GM12878 (cell line): ENCODE measurements around the gene NCAPH2. TPM values are rescaled to one million over a fixed set of nuclear protein-coding genes. Genes with fewer than 3 reads are reported as not detected.
A peak's percentile ranks its signal among the peaks of the same experiment; 100 is the strongest.

ENCODE experiments used
- BCLAF1 ChIP-seq: fragments of 450-650 bp; IDR thresholded peaks from 2 replicates; pipeline ENCODE4 v1.6.1; 2017; ENCODE audit warnings: antibody characterized with exemption, mild to moderate bottlenecking, moderate library complexity
- BMI1 ChIP-seq: fragments of 450-650 bp; IDR thresholded peaks from 2 replicates; pipeline ENCODE4 v1.6.1; 2016; ENCODE audit warnings: mild to moderate bottlenecking, moderate library complexity, borderline replicate concordance
- CREB1 ChIP-seq: IDR thresholded peaks from 2 replicates; pipeline ENCODE4 v1.6.1; 2012; ENCODE audit warnings: low read depth, mild to moderate bottlenecking, inconsistent platforms
- DPF2 ChIP-seq: fragments of 450-650 bp; IDR thresholded peaks from 2 replicates; pipeline ENCODE4 v1.6.1; 2017; ENCODE audit warnings: mild to moderate bottlenecking
- EZH2 ChIP-seq: IDR thresholded peaks from 2 replicates; pipeline ENCODE4 v1.6.1; 2012; ENCODE audit warnings: low read depth, mild to moderate bottlenecking, control low read depth, inconsistent platforms, low read length, borderline replicate concordance; ENCODE audit not compliant: control insufficient read depth
- FOS ChIP-seq: IDR thresholded peaks from 3 replicates; pipeline ENCODE4 v1.6.1; 2011; ENCODE audit warnings: borderline replicate concordance; ENCODE audit not compliant: insufficient read length; ENCODE audit errors: extremely low read depth
- GABPA ChIP-seq: IDR thresholded peaks from 2 replicates; pipeline ENCODE4 v1.6.1; 2014; ENCODE audit warnings: antibody characterized with exemption, low read depth, mild to moderate bottlenecking, inconsistent platforms
- IKZF1 ChIP-seq: fragments of 450-650 bp; conservative IDR thresholded peaks from 2 replicates; pipeline ENCODE4 v1.6.1; 2017; ENCODE audit warnings: antibody characterized with exemption, mild to moderate bottlenecking
- JUNB ChIP-seq: IDR thresholded peaks from 2 replicates; pipeline ENCODE4 v1.6.1; 2016; ENCODE audit warnings: antibody characterized with exemption, mild to moderate bottlenecking
- NFIC ChIP-seq: IDR thresholded peaks from 2 replicates; pipeline ENCODE4 v1.6.1; 2012; ENCODE audit warnings: low read depth, mild to moderate bottlenecking, inconsistent platforms, low read length, moderate library complexity
- NFXL1 ChIP-seq: fragments of 450-650 bp; IDR thresholded peaks from 2 replicates; pipeline ENCODE4 v1.6.1; 2017; ENCODE audit warnings: antibody characterized with exemption, mild to moderate bottlenecking, borderline replicate concordance
- NFYA ChIP-seq: IDR thresholded peaks from 2 replicates; pipeline ENCODE4 v1.6.1; 2011; ENCODE audit warnings: low read depth, mild to moderate bottlenecking, low read length, improper control_type of control experiment, borderline replicate concordance
- NR2C1 ChIP-seq: fragments of 450-650 bp; IDR thresholded peaks from 2 replicates; pipeline ENCODE4 v1.6.1; 2017; ENCODE audit warnings: antibody characterized with exemption, mild to moderate bottlenecking, moderate library complexity
- PKNOX1 ChIP-seq: fragments of 450-650 bp; IDR thresholded peaks from 2 replicates; pipeline ENCODE4 v1.6.1; 2016; ENCODE audit warnings: mild to moderate bottlenecking
- POLR2A ChIP-seq: IDR thresholded peaks from 2 replicates; pipeline ENCODE4 v1.6.1; 2011; ENCODE audit warnings: low read depth, mild to moderate bottlenecking, low read length
- SPI1 ChIP-seq: IDR thresholded peaks from 2 replicates; pipeline ENCODE4 v1.6.1; 2011; ENCODE audit warnings: low read depth, mild to moderate bottlenecking, low read length, moderate library complexity, borderline replicate concordance; ENCODE audit not compliant: insufficient read depth
- ZBTB11 ChIP-seq: fragments of 450-650 bp; formaldehyde crosslinking; IDR thresholded peaks from 2 replicates; pipeline ENCODE4 v1.5.0; 2022; ENCODE audit warnings: mild to moderate bottlenecking, missing genetic modification characterization
- ZNF207 ChIP-seq: fragments of 450-650 bp; IDR thresholded peaks from 2 replicates; pipeline ENCODE4 v1.6.1; 2014; ENCODE audit warnings: antibody characterized with exemption, mild to moderate bottlenecking, borderline replicate concordance
- ZNF217 ChIP-seq: fragments of 450-650 bp; IDR thresholded peaks from 2 replicates; pipeline ENCODE4 v1.6.1; 2017; ENCODE audit warnings: antibody characterized with exemption, mild to moderate bottlenecking
- ZNF384 ChIP-seq: IDR thresholded peaks from 2 replicates; pipeline ENCODE4 v1.6.1; 2012; ENCODE audit warnings: low read depth, mild to moderate bottlenecking, low read length, improper control_type of control experiment, borderline replicate concordance
- ZSCAN29 ChIP-seq: fragments of 450-650 bp; IDR thresholded peaks from 2 replicates; pipeline ENCODE4 v1.6.1; 2017; ENCODE audit warnings: mild to moderate bottlenecking, moderate library complexity
- polyA plus RNA-seq, 11 experiments: library from polyadenylated mRNA; depleted of rRNA in 4 of 11; unstranded in 6 of 11; stranded (reverse) in 5 of 11; fragments of >200 nt; fragmentation: Nextera tagmentation in 4 of 11; fragmentation: Illumina TruSeq in 1 of 11; extraction: Ambion mirVana in 4 of 11; extraction: Trizol in 1 of 11; gene quantifications; 1 replicate in 1 of 11; 2 replicates in 10 of 11; pipeline versions ENCODE4 v1.2.1 to v1.2.3, GENCODE V29; 2011 to 2016; ENCODE audit warnings: inconsistent platforms in 2 of 11, missing spikeins in 2 of 11, low read depth in 1 of 11
- total RNA-seq, 4 experiments: library from RNA; depleted of rRNA in 3 of 4; stranded (reverse); fragments of >200 nt in 3 of 4; fragmentation: Illumina TruSeq in 1 of 4; extraction: Trizol in 1 of 4; gene quantifications; 2 replicates each; pipeline versions ENCODE4 v1.2.1 to v1.2.3, GENCODE V29; 2013 to 2021

The NCAPH2 gene
- total and polyA plus RNA-seq, 10 of the 15 experiments (the other 5 are each of a cell fraction or from before 2014, with no cell fraction given), result 5.0 to 110 (median 59.9) TPM

GRCh38 chr22:50469377-50470305 is 38.4 kb upstream of the NCAPH2 start (continued):
- TF ChIP-seq ZBTB11 (CRISPR knock-in tag) (no peak), POLR2A (peak; percentile 69), PKNOX1 (no peak), FOS (no peak), JUNB (peak; percentile 69; the same call in 1 of the 2 replicates), NFIC (no peak; the same call in 1 of the 2 replicates), SPI1 (no peak), NFXL1 (no peak), BCLAF1 (no peak), ZNF217 (no peak), ZSCAN29 (no peak), IKZF1 (peak; percentile 73), ZNF207 (peak; percentile 23; the same call in 1 of the 2 replicates), NFYA (no peak), CREB1 (peak; percentile 62; the same call in 1 of the 2 replicates), GABPA (no peak), EZH2 (no peak), BMI1 (no peak), NR2C1 (no peak), ZNF384 (no peak), DPF2 (peak; percentile 84)
